Panc1 (cell line): Measurements from ENCODE around the gene MAGI3.

Experiments used
- POLR2AphosphoS5 ChIP-seq: IDR thresholded peaks from 2 replicates; pipeline ENCODE4 v1.6.1; 2012; ENCODE audit warnings: mild to moderate bottlenecking, low read depth, low read length, moderate library complexity
- REST ChIP-seq, 2 experiments: IDR thresholded peaks; 2 replicates each; pipeline ENCODE4 v1.6.1; 2011 to 2012; ENCODE audit warnings: low read depth in 2 of 2, control low read depth in 1 of 2, low read length in 1 of 2, mild to moderate bottlenecking in 1 of 2, moderate library complexity in 1 of 2; ENCODE audit not compliant: insufficient read depth in 1 of 2
- SIN3A ChIP-seq: IDR thresholded peaks from 2 replicates; pipeline ENCODE4 v1.6.1; 2012; ENCODE audit warnings: low read depth, mild to moderate bottlenecking, low read length, moderate library complexity, borderline replicate concordance; ENCODE audit not compliant: insufficient read depth
- TF ChIP-seq, protein P1 (sequence below): fragments of 450-650 bp; IDR thresholded peaks from 2 replicates; pipeline ENCODE4 v1.5.1; 2017; ENCODE audit warnings: mild to moderate bottlenecking

DNA sequence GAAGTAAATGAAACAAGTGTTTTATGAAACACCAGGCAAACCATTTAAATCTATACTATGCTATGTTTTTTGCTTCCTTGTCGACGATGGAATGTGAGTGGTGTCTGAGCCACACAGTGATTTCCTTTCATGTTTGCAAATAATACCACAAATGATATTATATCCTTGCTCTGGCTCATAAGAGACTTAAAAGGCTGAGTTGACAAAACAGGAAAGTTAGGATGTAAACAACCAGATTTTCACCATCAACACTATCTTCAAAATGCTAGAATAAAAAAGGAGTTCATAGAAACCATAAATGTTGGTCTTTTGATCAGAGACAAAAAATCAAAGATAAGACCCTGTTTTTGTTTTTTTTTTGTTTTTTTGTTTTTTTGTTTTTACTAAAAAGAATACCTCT is 17.8 kb upstream of the MAGI3 start:
- TF ChIP-seq, protein P1, sequence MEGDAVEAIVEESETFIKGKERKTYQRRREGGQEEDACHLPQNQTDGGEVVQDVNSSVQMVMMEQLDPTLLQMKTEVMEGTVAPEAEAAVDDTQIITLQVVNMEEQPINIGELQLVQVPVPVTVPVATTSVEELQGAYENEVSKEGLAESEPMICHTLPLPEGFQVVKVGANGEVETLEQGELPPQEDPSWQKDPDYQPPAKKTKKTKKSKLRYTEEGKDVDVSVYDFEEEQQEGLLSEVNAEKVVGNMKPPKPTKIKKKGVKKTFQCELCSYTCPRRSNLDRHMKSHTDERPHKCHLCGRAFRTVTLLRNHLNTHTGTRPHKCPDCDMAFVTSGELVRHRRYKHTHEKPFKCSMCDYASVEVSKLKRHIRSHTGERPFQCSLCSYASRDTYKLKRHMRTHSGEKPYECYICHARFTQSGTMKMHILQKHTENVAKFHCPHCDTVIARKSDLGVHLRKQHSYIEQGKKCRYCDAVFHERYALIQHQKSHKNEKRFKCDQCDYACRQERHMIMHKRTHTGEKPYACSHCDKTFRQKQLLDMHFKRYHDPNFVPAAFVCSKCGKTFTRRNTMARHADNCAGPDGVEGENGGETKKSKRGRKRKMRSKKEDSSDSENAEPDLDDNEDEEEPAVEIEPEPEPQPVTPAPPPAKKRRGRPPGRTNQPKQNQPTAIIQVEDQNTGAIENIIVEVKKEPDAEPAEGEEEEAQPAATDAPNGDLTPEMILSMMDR, result no peak
- TF ChIP-seq POLR2AphosphoS5 (no peak), SIN3A (no peak), REST (IDR thresholded peaks at IDR 0.05; ENCODE audit: insufficient read depth in 1 of 2, low read depth in 2 of 2, low read length in 1 of 2) (no peak)
